ENCODE measurements around the gene TMEM97.
"Not testable (repeated sequence)": the region's sequence is repeated elsewhere in the genome, so short reads cannot be mapped to it uniquely, and the experiment has no call there.

TMEM97 gene

DNA sequence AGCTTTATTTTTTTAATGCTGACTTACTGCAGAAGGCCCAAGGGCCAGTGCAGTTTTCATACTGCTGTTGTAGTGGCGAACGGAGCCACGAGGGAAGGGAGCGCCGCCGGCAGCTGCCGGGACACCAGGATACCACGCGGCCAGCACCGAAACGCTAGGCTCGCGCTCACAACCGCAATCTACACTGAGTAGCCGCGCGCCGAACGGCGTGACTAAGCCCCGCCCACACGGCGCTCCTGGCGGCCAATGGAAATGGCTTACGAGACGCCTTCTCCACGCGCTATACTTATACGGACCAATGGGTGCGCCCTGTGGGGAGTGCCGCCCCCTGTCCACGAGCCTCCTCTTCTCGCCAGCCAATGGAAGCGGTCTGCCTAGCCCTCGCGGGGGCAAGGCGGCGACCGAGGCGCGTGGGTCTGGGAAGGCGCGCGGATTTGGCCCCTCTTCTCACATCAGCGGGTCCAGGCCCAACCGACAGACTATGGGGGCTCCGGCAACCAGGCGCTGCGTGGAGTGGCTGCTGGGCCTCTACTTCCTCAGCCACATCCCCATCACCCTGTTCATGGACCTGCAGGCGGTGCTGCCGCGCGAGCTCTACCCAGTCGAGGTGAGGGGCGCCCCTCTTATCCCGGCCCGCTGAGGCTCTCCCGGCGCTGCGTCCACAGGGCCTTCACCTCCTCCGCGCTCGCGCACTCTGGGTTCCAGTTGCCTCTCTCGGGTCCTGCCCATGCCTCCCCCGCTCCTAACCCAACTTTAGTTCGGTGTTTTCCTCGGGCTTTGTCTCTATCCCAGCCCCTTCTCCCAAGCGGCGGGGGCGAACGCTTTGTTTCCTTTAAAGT, at the start of gene TMEM97:
Gene TMEM97, plus strand, starts transcription at position 442 of the 839 bp plus-strand sequence. Its CDS starts 40 bp downstream, at position 482.
- peak; percentile 90 to 95 for DNase-seq (ENCODE audit: low read depth in 2 of 2)

DNA sequence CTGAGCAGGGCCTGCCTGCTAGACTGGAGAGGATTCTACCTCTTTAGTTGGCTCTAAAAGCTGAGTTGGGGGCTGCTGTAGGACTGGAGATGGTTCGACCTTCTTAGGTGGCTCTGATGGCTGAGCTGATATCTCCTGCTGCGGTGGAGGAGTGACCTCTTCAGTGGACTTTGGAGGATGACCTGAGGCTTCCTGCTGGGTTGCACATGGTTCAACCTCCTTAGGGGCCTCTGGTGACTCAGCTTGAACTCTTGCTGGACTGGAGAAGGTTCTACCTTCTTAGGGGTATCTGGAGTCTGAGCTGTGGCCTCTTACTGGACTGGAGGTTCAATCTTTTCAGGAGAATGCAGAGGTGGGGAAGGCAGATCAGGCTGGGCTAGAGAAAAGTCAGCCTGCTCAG, 48.9 kb upstream of the TMEM97 start:
- DNase-seq (ENCODE audit: low read depth in 2 of 2) = no peak

DNA sequence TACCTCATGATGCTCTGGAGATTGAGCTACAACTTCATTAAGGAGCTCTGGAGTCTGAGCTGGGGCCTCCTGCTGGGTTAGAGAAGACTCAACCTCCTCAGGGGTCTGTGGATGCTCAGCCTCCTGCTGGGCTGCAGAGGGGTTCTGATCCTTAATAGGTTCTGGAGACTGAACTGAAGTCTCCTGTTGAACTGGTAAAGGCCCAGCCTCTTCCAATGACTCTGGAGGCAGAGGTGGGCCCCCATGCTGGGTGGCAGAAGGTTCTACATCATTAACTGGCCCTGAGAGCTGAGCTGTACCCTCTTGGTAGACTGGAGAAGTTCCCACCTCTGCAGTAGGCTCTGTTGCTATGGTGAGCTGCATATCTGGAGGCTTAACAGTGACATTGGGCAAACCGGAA, 48.1 kb upstream of the TMEM97 start:
- no peak for DNase-seq (ENCODE audit: low read depth in 2 of 2)

DNA sequence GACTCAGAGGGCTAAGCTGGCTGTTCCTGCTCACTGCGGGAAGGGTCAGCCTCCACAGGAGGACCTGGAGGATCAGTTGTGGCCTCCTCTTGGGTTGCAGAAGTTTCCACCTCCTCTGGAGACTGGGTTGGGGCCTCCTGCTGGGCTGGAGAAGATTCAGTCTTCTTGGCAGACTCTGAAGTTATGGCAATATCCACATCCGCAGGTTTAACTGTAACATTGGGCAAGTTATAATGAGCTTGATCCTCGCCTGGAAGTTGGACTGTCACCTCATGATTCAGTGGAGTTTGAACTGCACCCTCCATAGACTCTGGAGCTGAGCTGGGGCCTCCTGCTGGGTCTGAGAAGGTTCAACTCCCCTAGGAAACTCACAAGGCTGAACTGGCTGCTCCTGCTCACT, 47.6 kb upstream of the TMEM97 start:
- DNase-seq (ENCODE audit: low read depth in 2 of 2) = no peak

DNA sequence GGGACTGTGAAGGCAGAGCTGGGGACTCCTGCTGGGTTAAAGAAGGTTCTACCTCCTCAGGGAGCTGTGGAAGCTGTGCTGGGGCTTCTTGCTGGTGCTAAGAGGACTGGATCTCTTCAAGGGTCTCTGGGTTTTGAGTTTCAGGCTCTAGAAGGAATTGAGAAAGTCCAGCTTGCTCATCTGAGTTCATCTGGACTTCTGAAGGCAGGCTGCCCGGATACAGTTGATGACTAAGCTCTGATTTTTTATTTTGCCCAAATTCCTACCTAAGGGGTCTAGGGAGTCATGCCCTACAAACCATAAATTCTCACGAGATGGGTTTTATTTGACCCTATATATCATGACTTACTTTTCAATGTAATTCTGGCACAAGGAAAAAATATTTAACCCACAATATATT, 46.8 kb upstream of the TMEM97 start:
- DNase-seq (ENCODE audit: low read depth in 2 of 2) = no peak

DNA sequence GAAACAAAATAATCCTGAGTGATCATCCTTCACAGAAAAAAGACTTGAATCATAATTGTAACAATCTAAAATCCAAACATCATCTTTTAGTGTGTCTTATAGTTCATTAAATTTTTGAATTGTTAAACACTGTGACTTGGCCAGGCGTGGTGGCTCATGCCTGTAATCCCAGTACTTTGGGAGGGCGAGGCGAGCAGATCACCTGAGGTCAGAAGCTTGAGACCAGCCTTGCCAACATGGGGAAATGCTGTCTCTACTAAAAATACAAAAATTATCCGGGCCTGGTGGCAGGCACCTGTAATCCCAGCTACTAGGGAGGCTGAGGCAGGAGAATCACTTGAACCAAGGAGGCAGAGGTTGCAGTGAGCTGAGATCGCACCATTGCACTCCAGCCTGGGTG, 45.7 kb upstream of the TMEM97 start:
- not testable (repeated sequence) for DNase-seq (ENCODE audit: low read depth in 2 of 2)

DNA sequence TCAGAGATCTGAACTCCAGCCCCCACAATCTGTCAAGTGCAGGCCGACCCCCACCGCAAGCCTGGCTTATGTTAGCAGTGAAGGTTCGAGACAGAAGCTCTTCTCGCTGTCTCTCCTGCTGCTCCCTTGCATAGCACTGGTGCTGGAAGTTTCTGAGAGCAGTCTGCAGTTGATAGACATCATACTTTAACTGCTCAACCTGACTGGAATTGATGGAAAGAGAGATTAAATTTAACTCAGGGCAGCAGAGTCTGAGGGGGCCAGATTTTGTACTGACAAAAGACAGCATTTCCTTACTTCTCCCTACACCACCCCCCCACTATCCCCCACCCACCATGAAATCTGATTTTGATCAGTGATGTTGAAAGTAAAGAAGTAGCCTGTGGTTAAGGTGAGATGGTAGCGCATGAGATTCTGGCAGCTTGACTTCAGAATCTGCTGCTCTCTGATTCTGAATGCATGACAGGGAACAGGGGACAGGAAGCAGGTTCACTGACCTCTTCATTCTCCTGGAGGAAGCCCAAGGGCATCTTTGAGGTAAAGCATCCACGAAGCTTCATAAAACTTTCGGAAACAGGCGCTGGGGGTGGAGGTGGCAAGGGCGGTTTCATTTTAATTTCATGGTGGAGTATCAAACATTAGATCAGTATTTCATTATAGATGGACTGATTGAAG, 44.3 kb upstream of the TMEM97 start:
- DNase-seq (ENCODE audit: low read depth in 2 of 2) = no peak

DNA sequence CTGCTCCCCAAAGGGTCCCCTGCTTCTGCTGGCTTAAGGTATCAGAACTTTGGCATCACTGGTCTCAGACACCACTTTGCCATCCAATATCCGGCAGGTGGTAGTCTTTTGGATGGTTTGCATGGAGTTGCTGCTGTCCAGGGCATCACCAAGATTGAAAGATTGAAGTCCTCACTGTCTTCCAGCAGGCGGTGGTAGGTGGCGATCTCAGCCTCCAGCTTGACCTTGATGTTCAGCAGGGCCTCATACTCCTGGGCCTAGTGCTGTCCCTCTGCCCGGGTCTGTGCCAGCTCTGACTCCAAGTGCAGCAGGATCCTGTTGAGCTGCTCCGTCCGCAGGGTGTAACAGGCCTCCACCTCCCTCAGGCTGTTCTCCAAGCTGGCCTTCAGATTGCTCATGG, 43.0 kb upstream of the TMEM97 start:
- no peak for DNase-seq (ENCODE audit: low read depth in 2 of 2)

DNA sequence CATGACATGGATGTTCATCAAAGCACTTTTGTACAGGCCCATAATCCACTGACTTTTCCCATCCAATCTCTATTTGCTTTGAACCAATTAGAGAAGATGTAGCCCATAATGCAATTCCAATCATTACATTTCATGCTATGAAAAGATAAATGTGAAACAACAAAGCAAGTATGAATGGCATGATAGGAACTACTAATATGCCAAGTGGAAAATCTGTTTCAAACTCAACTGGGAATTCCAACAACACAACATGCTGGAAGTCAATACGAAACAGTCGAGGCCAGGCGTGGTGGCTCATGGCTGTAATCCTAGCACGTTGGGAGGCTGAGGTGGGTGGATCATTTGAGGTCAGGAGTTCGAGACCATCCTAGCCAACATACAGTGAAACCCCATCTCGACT, 39.6 kb upstream of the TMEM97 start:
- no peak for DNase-seq (ENCODE audit: low read depth in 2 of 2)

DNA sequence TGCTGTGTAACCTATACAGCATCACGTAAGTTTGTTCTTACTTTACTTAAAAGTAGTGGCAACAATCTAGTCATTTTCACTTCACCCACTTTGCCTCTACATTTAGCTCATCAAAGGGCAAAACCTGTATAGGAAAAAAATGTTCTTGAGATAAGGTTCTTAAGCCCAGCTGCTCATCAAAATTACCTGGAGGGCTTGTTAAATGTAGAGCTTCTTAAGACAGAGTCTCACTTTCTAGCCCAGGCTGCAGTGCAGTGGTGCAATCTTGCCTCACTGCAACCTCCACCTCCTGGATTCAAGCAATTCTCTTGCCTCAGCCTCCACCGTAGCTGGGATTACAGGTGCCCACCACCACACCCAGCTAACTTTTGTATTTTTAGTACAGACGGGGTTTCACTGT, 38.2 kb upstream of the TMEM97 start:
- DNase-seq (ENCODE audit: low read depth in 2 of 2) = no peak

DNA sequence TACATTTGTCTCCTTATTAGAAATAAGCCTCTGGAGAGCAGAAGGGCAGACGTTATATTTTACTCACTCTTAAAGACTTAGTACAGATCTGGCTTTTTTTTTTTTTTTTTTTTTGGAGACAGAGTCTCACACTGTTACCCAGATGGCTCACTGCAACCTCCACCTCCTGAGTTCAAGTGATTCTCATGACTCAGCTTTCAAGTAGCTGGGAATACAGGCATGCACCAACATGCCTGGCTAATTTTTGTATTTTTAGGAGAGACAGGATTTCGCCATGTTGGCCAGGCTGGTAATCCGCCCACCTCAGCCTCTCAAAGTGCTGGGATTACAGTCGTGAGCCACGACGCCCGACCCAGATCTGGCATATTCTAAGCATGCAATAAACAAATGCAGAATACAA, 36.4 kb upstream of the TMEM97 start:
- DNase-seq (ENCODE audit: low read depth in 2 of 2) = no peak

DNA sequence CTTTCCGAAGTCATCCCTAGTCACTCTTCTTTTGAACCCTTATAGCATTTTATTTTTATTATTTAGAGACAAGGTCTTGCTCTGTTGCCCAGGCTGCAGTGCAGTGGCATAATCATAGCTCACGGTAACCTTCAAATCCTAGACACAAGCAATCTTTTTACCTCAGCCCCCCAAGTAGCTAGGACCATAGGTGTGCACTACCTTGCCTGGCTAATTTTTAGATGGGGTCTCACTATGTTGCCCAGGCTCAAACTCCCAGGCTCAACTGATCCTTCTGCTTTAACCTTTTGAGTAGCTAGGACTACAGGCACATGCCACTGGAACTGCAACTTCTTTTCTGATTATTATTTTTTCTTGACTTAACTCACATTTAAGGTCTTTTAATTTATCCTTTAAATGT, 33.0 kb upstream of the TMEM97 start:
- no peak for DNase-seq (ENCODE audit: low read depth in 2 of 2)

DNA sequence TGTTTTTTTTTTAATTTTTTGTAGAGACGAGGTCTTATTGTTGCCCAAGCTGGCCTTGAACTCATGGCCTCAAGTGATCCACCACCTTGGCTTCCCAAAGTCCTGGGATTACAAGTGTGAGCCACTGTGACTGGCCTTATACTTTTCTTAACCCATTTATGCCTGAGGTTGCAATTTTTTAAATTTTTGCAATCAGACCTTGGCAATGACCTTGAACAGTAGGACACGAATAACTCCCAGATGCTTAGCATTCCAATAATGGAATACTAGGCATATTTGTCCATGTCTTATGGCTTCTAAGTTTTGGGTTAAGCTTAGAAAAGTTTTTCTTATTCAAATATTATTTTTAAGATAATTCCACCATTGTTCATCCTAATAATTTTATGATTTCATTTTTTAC, 28.3 kb upstream of the TMEM97 start:
- DNase-seq (ENCODE audit: low read depth in 2 of 2) = no peak

DNA sequence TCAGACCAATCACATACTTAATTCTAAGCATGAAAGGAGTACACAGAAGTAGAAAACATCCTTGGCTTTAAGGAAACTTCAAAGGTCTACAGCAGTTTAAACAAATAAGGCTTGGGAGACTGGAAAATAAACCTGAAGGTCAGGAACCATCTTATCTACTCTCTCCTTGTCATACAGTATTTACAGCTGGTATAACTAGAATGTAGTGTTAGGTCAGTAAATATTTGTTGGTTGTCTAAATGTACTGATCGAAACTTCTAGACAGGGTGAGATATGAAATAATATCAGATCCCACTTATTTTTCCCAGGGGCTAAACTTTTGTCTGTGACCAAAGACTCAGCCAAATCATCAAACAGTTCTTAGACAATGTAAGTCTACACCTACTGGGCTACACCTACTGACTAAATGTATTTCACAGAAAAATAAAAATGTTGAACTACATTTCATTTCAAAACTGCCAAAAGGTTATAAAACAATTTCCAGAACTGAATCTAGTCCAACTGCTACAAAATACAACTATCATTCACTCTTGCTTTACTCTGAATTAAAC, 27.1 kb upstream of the TMEM97 start:
- DNase-seq (ENCODE audit: low read depth in 2 of 2) = no peak

DNA sequence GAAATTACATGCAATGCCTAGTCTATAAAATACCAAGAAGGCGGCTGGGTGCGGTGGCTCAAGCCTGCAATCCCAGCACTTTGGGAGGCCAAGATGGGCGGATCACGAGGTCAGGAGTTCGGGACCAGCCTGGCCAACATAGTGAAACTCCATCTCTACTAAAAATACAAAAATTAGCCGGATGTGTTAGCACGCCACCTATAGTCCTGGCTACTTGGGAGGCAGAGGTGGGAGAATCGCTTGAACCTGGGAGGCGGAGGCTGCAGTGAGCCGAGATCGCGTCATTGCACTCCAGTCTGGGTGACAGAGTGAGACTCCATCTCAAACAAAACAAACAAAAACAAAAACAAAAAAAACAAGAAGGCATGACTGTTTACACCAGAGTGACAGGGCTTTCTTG, 26.1 kb upstream of the TMEM97 start:
- DNase-seq (ENCODE audit: low read depth in 2 of 2) = not testable (repeated sequence)

DNA sequence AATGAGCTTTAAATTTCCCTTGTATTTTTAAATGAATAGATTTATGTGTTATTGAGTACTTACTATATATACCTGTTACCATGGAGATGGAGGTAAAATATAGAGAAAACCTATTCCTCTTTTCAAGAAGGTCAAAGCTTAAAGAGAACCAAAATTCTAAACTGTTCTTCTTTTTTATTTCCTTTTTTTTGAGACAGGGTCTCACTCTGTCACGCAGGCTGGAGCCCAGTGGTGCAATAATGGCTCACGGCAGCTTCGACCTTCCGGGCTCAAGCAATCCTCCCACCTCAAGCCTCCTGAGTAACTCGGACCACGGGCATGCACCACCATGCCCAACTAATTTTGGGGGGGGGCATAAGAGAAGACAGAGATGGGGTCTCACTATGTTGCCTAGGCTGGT, 25.0 kb upstream of the TMEM97 start:
- DNase-seq (ENCODE audit: low read depth in 2 of 2) = no peak

DNA sequence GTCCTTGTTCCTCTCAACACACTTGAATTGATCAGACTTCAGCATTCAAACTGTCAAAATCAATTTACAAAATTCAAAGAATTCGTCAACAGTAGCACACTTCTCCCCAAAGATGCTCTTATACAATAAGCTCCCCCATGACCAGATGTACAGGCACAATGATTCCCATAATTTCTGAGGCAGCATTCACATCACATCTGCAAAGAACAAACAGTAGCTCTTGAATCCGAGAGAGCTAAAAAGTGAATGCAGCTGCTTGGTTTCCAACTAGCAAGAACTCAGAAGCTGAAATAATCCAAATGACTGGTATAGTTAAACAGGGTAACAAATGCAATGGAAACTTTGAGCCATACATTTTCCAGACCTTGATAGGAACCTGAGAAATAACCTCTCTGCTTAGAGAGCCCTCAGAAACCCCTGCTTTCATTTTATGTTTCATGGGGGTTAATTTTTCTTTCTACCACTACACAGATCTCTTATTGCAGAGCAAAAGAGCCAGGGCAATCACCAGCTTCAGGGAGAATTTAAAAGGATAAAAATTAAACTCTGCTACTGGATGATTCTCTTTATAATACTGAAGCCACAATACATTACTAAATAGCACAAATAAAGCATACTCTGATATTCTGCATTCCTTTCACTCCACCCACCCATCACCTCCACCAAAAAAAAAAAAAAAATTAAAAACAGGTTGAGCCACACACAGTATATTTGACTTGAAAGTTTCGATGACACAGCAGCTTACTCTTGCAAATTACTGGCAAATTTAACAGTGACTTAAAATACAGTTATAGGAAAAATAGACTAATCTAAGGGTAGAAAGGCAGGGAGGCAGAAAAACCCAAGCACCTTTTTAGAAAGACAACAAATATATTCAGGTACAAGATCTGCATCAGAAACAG, 23.1 kb upstream of the TMEM97 start:
- DNase-seq (ENCODE audit: low read depth in 2 of 2) = no peak

DNA sequence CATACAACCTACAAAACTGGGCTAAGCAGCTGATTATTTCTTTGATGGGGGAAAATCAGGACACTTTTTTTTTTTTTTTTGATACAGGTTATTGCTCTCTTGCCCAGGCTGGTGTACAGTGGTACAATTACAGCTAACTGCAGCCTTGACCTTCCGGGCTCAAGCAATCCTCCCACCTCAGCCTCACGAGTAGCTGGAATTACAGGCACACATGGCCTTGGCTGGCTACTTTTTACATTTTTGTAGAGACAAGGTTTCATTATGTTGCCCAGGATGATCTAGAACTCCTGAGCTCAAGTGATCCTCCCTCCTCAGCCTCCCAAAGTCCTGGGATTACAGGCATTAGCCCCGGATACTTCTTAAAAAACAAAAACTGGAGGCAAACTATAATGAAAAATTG, 20.6 kb upstream of the TMEM97 start:
- DNase-seq (ENCODE audit: low read depth in 2 of 2) = no peak

DNA sequence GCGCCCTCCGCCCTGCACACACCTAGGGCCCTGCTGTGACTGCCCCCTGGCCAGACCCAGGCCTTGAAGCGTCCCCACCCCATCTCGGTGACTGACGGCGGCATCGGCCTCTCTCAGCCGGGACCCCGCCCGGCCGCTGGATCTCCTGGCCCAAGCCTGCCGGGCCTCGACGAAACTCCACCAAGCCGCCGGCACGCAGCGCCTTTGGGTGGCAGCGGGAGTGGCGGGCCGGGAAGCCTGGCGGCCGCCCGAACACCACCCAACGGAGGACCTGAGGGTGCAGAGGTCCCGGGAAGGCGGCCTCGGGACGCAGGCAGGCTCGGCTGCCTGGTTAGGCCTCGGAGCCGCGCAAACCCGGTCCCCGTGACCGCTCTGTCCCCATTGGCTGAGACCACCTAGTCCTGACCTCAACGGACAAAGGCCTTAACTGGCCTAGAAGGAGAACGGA, 12.0 kb upstream of the TMEM97 start:
- DNase-seq (ENCODE audit: low read depth in 2 of 2) = no peak

DNA sequence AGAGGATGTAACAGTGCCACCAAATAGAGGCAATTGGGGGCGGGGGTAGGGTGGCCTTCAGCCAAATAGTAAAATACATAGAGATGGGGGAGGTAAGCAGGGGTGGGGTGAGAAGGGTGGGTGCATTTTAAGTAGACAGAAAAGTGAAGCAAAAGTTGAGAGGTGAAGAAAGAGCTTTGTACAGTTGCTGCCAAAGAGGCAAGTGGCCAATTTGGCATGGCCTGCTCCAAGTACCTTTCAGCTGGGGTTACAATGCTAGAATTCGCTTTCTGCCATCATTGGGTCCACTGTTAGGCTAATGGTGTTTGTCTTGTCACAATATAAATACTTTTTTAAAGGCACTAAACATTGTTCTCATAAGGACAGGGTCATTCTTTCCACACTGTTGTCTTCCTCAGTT, 5.2 kb upstream of the TMEM97 start:
- DNase-seq (ENCODE audit: low read depth in 2 of 2) = no peak

DNA sequence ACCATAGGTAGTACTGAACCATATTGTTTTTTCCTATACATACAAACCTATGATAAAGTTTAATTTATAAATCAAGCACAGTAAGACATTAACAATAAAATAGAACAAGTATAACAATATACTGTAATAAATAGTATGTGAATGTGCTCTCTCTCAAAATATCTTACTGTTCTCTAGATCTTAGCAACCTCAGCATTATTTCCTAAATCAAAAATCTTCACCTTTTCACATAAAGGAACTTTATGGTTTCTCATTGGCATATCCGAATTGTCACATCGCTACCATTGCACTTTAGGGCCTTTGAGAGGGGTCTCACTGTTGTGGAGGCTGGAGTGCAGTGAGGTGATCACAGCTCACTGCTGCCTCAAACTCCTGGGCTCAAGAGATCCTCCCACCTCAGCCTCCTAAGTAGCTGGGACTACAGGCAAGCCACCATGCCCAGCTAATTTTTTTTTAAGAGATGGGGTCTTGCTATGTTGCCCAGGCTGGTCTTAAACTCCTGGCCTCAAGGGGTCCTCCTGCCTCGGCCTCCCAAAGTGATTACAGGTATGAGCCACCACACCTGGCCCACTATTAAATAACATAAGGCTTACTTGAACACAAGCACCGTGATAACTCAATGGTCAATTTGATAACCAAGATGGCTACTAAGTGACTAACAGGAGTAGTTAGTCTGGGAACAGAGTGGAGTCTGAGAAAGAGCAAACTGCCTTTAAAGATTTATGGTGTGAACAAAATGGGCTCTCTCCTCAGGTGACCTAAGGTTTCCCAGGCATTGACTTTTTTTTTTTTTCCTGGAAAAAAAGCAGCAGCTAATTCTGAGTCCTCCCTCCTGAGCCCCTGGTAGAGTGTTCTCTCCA, 2.9 kb upstream of the TMEM97 start:
- no peak for DNase-seq (ENCODE audit: low read depth in 2 of 2)
